Heart right ventricle (tissue), 16 donors: ENCODE measurements around the gene GNAS-AS1. TPM values are rescaled to one million over a fixed set of nuclear protein-coding genes. Genes with fewer than 3 reads are reported as not detected.

ENCODE experiments used
- ATAC-seq, 8 donors: fragments of 200-7000 bp; cut with Tn5 transposase; one replicate each; pipeline ENCODE4 v1.9.1; 2020; ENCODE audit warnings: mild to moderate bottlenecking in 8 of 8, moderate library complexity in 8 of 8, moderate number of reproducible peaks in 1 of 8
- DNase-seq, 2 donors: peaks; one replicate each; pipeline ENCODE4 v3.0.0-alpha.2; 2020
- H3K27ac ChIP-seq, 10 donors: fragments of 200-600 bp; sonication (generic) in 2 of 10; one replicate each; pipeline versions ENCODE4 v1.5.0 to v1.8.0; 2020 to 2022; ENCODE audit warnings: mild to moderate bottlenecking in 3 of 10
- H3K27me3 ChIP-seq, 7 donors: fragments of 200-600 bp; one replicate each; pipeline ENCODE4 v1.8.0; 2021 to 2022; ENCODE audit warnings: mild to moderate bottlenecking in 2 of 7
- H3K36me3 ChIP-seq, 9 donors: fragments of 200-600 bp; sonication (generic) in 1 of 9; one replicate each; pipeline versions ENCODE4 v1.5.0 to v1.8.0; 2020 to 2022; ENCODE audit warnings: mild to moderate bottlenecking in 2 of 9
- H3K4me1 ChIP-seq, 9 donors: fragments of 200-600 bp; sonication (generic) in 1 of 9; one replicate each; pipeline versions ENCODE4 v1.5.0 to v1.8.0; 2020 to 2022; ENCODE audit warnings: mild to moderate bottlenecking in 4 of 9
- H3K4me3 ChIP-seq, 10 donors: fragments of 200-600 bp; sonication (generic) in 2 of 10; one replicate each; pipeline versions ENCODE4 v1.5.0 to v1.8.0; 2020 to 2022; ENCODE audit warnings: mild to moderate bottlenecking in 7 of 10, moderate library complexity in 2 of 10
- H3K9me3 ChIP-seq, 11 donors: fragments of 200-600 bp in 10 of 11; sonication (generic) in 2 of 11; one replicate each; pipeline versions ENCODE4 v1.5.0 to v1.8.0; 2013 to 2022; ENCODE audit warnings: mild to moderate bottlenecking in 2 of 11, control low read depth in 1 of 11, moderate library complexity in 1 of 11
- CTCF ChIP-seq, 9 donors: fragments of 200-600 bp; sonication (generic) in 2 of 9; IDR thresholded peaks; one replicate each; pipeline versions ENCODE4 v1.5.0 to v1.8.0; 2021 to 2022; ENCODE audit warnings: antibody characterized with exemption in 9 of 9, mild to moderate bottlenecking in 5 of 9, moderate library complexity in 1 of 9
- WGBS, 2 donors: extraction: QIAGEN DNeasy Blood & Tissue Kit; methylation state at CpG; one replicate each; pipeline ENCODE4 v1.1.7; 2013; ENCODE audit warnings: inconsistent platforms in 1 of 2; 5-methylcytosine and 5-hydroxymethylcytosine counted together
- intact Hi-C, 10 donors: fragments of 100-400 bp; cut with DNase I; formaldehyde crosslinking; loops; one replicate each; pipeline versions ENCODE4 v1.11.1 to v1.14.2; 2022
- polyA plus RNA-seq, 2 donors: library from polyadenylated mRNA; stranded (reverse); fragments of 200-250 nt; gene quantifications; one replicate each; pipeline ENCODE4 v1.2.3, GENCODE V29; 2013
- total RNA-seq, 10 donors: library from RNA; stranded (reverse); fragmentation: NEBNext Ultra II Directional in 3 of 10; extraction: Animal tissue kit (Norgen Biotek cat#: 25700) in 3 of 10; gene quantifications; one replicate each; pipeline versions ENCODE4 v1.2.1 to v1.2.4, GENCODE V29; 2021 to 2023
- donor health status: Arrhythmogenic right ventricular cardiomyopathy.
- donor health status: ischemic (EF 13 %, LVEDD 7.1; RV severe dilation, severe dysfunction).
- donor health status: healthy with polysubstance abuse.
- donor health status: DM: no; HTN: yes; CAD: no.
- donor health status: DM: no; HTN: no; CAD: no.
- donor health status: ischemic (EF 25% LVEDD 6.9; RV normal size, moderate dysfunction).
- donor health status: ischemic (EF 25% LVEDD 5.7; RV mildly dilated, moderate dysfunction).
- donor health status: healthy.
- donor health status: DM: yes; HTN: yes; CAD: no.
- donor health status: Ischemic cardiomyopathy.
- donor health status: ischemic (EF 35%, LVEDD 5.7; RV mildly dilated, moderate dysfunction).
- donor health status: nonischemic (EF 11% LVEDD 7.7; RV severe dilation, severe dysfunction).
- donor health status: DM: yes; HTN: yes; CAD: no.
- donor health status: PGD.
- donor health status: ischemic (EF 29% LVEDD 5.4; RV normal size, mild dysfunction).
- donor health status: nonischemic (EF 23%, LVEDD 6.1; RV moderate dilation, normal function).

GNAS-AS1 gene
- total and polyA plus RNA-seq, 12 donors: 0.06 to 1.5 (median 0.41) TPM

- DNase-seq: no peak
- ATAC-seq: no peak
- Histone ChIP-seq H3K27ac (no peak overlapping the region), H3K27me3 (peaks cover 0 to 8% (median 0%) of the 10 kb centered on the region in 7 donors), H3K9me3 (no peaks in the 10 kb centered on the region), H3K36me3 (no peaks in the 10 kb centered on the region), H3K4me1 (peaks cover 0 to 8% (median 0%) of the 10 kb centered on the region in 9 donors), H3K4me3 (no peak overlapping the region)
- intact Hi-C loops: no loop called here
- TF ChIP-seq CTCF (IDR thresholded peaks at IDR 0.05): no peak
- 65 to 74% methylated on average over 2 of the region's 2 CpGs for WGBS, 2 donors
Observed at GRCh38 chr20:58828136-58828535, 22.6 kb downstream of the GNAS-AS1 start.

- H3K27me3 ChIP-seq: peaks cover 0 to 1% (median 0%) of the 10 kb centered on the region in 7 donors
- peaks cover 0 to 8% (median 0%) of the 10 kb centered on the region in 9 donors for H3K4me1 ChIP-seq
- TF ChIP-seq CTCF (IDR thresholded peaks at IDR 0.05): no peak
- H3K9me3 ChIP-seq: no peaks in the 10 kb centered on the region
- ATAC-seq (no peak), DNase-seq (no peak)
- no peak overlapping the region for H3K27ac ChIP-seq
- intact Hi-C loops: no loop called here
- WGBS, 2 donors: 84 to 85% methylated on average over 5 of the region's 5 CpGs
- H3K4me3 ChIP-seq: no peak overlapping the region
- no peaks in the 10 kb centered on the region for H3K36me3 ChIP-seq
Observed at GRCh38 chr20:58826271-58826670, 24.4 kb downstream of the GNAS-AS1 start.

- ATAC-seq: no peak
- no peak for TF ChIP-seq CTCF (IDR thresholded peaks at IDR 0.05)
Observed at GRCh38 chr20:58825450-58825849, 25.3 kb downstream of the GNAS-AS1 start.

GRCh38 chr20:58824843-58825242 is 25.9 kb downstream of the GNAS-AS1 start:
- no peaks in the 10 kb centered on the region for H3K9me3 ChIP-seq
- H3K27ac ChIP-seq: no peak overlapping the region
- WGBS, 2 donors: 87 to 89% methylated on average over 8 of the region's 8 CpGs
- no peaks in the 10 kb centered on the region for H3K36me3 ChIP-seq
- TF ChIP-seq CTCF (IDR thresholded peaks at IDR 0.05): no peak
- ATAC-seq (no peak), DNase-seq (no peak)
- H3K4me3 ChIP-seq: no peak overlapping the region
- H3K27me3 ChIP-seq: no peaks in the 10 kb centered on the region
- intact Hi-C loops: no loop called here
- peaks cover 0 to 8% (median 0%) of the 10 kb centered on the region in 9 donors for H3K4me1 ChIP-seq

More at GRCh38 chr20:58825450-58825849, 25.3 kb downstream of the GNAS-AS1 start:
- H3K27me3 ChIP-seq: no peaks in the 10 kb centered on the region
- H3K4me1 ChIP-seq: peaks cover 0 to 8% (median 0%) of the 10 kb centered on the region in 9 donors
- H3K36me3 ChIP-seq: no peaks in the 10 kb centered on the region
- no peak for DNase-seq
- H3K9me3 ChIP-seq: no peaks in the 10 kb centered on the region
- H3K27ac ChIP-seq: no peak overlapping the region
- H3K4me3 ChIP-seq: no peak overlapping the region
- 90 to 92% methylated on average over 6 of the region's 6 CpGs for WGBS, 2 donors
- intact Hi-C loops: no loop called here
